HepG2 (cell line): ENCODE data around the gene FBXO4. TPM values are rescaled to one million over a fixed set of nuclear protein-coding genes. Genes with fewer than 3 reads are reported as not detected.

ENCODE experiments used
- AGO1 ChIP-seq: fragments of 200-400 bp; formaldehyde crosslinking; IDR thresholded peaks from 2 replicates; pipeline ENCODE4 v1.6.1; 2017; ENCODE audit warnings: mild to moderate bottlenecking, low read depth, low read length, moderate library complexity; ENCODE audit not compliant: poor library complexity, severe bottlenecking
- AKAP8 ChIP-seq: sonication (generic); formaldehyde crosslinking; IDR thresholded peaks from 2 replicates; pipeline ENCODE4 v1.5.1; 2020; ENCODE audit warnings: mild to moderate bottlenecking, missing genetic modification reagents
- CCAR2 ChIP-seq: fragments of 200-400 bp; formaldehyde crosslinking; optimal IDR thresholded peaks from 2 replicates; pipeline ENCODE3; 2018; ENCODE audit warnings: low read depth, mild to moderate bottlenecking, low read length, moderate library complexity
- DNMT3B ChIP-seq: conservative IDR thresholded peaks from 2 replicates; pipeline ENCODE4 v1.6.1; 2016; ENCODE audit warnings: missing biosample characterization, control low read depth
- FOXK2 ChIP-seq: fragments of 450-650 bp; IDR thresholded peaks from 2 replicates; pipeline ENCODE4 v1.6.1; 2016
- GATAD2A ChIP-seq: IDR thresholded peaks from 2 replicates; pipeline ENCODE4 v1.6.1; 2016
- KLF12 ChIP-seq: sonication (generic); formaldehyde crosslinking; IDR thresholded peaks from 2 replicates; pipeline ENCODE4 v1.4.0; 2020; ENCODE audit warnings: missing genetic modification reagents, borderline replicate concordance
- MTF1 ChIP-seq: sonication (generic); formaldehyde crosslinking; IDR thresholded peaks from 2 replicates; pipeline ENCODE4 v1.5.0; 2020; ENCODE audit warnings: missing genetic modification reagents
- NCOA2 ChIP-seq: sonication (generic); formaldehyde crosslinking; IDR thresholded peaks from 2 replicates; pipeline ENCODE4 v1.8.0; 2022; ENCODE audit warnings: inconsistent platforms
- NFE2L2 ChIP-seq: fragments of 150-350 bp; IDR thresholded peaks from 2 replicates; pipeline ENCODE4 v1.6.1; 2014; ENCODE audit warnings: low read length
- SMAD3 ChIP-seq: sonication (generic); formaldehyde crosslinking; IDR thresholded peaks from 2 replicates; pipeline ENCODE4 v1.4.0; 2020; ENCODE audit warnings: missing genetic modification reagents
- SP140L ChIP-seq: sonication (generic); formaldehyde crosslinking; IDR thresholded peaks from 2 replicates; pipeline ENCODE4 v1.4.0; 2020; ENCODE audit warnings: missing genetic modification reagents, borderline replicate concordance
- ZBTB8A ChIP-seq: sonication (generic); formaldehyde crosslinking; IDR thresholded peaks from 2 replicates; pipeline ENCODE4 v1.4.0; 2020; ENCODE audit warnings: mild to moderate bottlenecking, low read depth, missing genetic modification reagents, borderline replicate concordance
- ZNF451 ChIP-seq: sonication (generic); formaldehyde crosslinking; IDR thresholded peaks from 2 replicates; pipeline ENCODE4 v1.5.0; 2020; ENCODE audit warnings: mild to moderate bottlenecking, missing genetic modification reagents
- ZNF570 ChIP-seq: sonication (generic); formaldehyde crosslinking; IDR thresholded peaks from 2 replicates; pipeline ENCODE4 v1.4.0; 2020; ENCODE audit warnings: mild to moderate bottlenecking, missing genetic modification reagents, borderline replicate concordance
- ZNF773 ChIP-seq: sonication (generic); formaldehyde crosslinking; IDR thresholded peaks from 2 replicates; pipeline ENCODE4 v1.4.0; 2020; ENCODE audit warnings: missing genetic modification reagents, borderline replicate concordance
- polyA plus RNA-seq, 8 experiments: library from polyadenylated mRNA; depleted of rRNA in 3 of 8; stranded (reverse) in 7 of 8; unstranded in 1 of 8; fragments of >200 nt; fragmentation: Illumina TruSeq in 4 of 8; extraction: Trizol in 4 of 8; gene quantifications; 2 replicates each; pipeline versions ENCODE4 v1.2.1 to v1.2.3, GENCODE V29; 2011 to 2016; ENCODE audit warnings: low read depth in 4 of 8, missing spikeins in 1 of 8, mixed read lengths in 1 of 8; ENCODE audit not compliant: insufficient read depth in 1 of 8
- total RNA-seq, 5 experiments: library from RNA; depleted of rRNA; stranded (reverse); fragments of >200 nt; fragmentation: Illumina TruSeq; extraction: Trizol; gene quantifications; 2 replicates each; pipeline ENCODE4 v1.2.3, GENCODE V29; 2016; ENCODE audit warnings: low read depth in 1 of 5
- TF ChIP-seq, protein P1 (sequence below): sonication (generic); formaldehyde crosslinking; IDR thresholded peaks from 2 replicates; pipeline ENCODE4 v1.8.0; 2022; ENCODE audit warnings: mild to moderate bottlenecking, missing genetic modification reagents, moderate library complexity
- TF ChIP-seq, protein P2 (sequence below): sonication (generic); formaldehyde crosslinking; IDR thresholded peaks from 2 replicates; pipeline ENCODE4 v1.5.1; 2020; ENCODE audit warnings: missing genetic modification reagents, mild to moderate bottlenecking, borderline replicate concordance
- TF ChIP-seq, protein P3 (sequence below): sonication (generic); formaldehyde crosslinking; IDR thresholded peaks from 2 replicates; pipeline ENCODE4 v1.9.0; 2021; ENCODE audit warnings: missing genetic modification reagents, borderline replicate concordance
- TF ChIP-seq, protein P4 (sequence below): sonication (generic); formaldehyde crosslinking; IDR thresholded peaks from 2 replicates; pipeline ENCODE4 v1.5.1; 2020; ENCODE audit warnings: mild to moderate bottlenecking, moderate library complexity, missing genetic modification reagents
- TF ChIP-seq, protein P5 (sequence below): sonication (generic); formaldehyde crosslinking; IDR thresholded peaks from 2 replicates; pipeline ENCODE4 v1.4.0; 2020; ENCODE audit warnings: missing genetic modification reagents
- TF ChIP-seq, protein P6 (sequence below): sonication (generic); formaldehyde crosslinking; conservative IDR thresholded peaks from 2 replicates; pipeline ENCODE4 v1.4.0; 2020; ENCODE audit warnings: missing genetic modification reagents

The FBXO4 gene
- total and polyA plus RNA-seq, 2 of the 13 experiments (the other 11 are each of a cell fraction or from before 2014, with no cell fraction given), result 5.2 to 16.4 TPM

DNA sequence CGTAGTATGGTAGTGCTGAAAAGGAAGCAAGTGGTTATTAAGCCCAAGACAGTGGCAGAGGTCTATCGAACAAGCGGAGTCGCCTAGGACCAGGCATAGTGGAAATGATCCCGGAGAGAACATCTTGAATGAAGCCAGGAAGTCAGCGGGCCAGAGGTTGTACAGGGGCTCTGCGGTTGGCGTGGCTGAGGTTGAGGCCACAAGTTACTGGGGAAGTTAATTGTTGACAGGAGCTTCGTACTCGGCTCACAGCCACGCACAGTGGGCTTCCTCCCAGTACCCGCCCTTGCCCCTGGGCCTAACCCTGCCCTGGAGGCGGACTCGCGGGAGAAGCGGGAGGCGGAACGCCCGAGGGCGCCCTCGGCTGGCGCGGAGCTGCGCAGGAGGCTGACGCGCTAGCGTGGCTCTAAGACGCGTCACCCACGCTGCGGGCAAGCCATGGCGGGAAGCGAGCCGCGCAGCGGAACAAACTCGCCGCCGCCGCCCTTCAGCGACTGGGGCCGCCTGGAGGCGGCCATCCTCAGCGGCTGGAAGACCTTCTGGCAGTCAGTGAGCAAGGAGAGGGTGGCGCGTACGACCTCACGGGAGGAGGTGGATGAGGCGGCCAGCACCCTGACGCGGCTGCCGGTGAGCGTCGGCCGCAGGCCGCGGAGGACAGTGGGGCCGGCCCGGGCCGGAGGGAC is at the start of gene FBXO4 (continued):
- TF ChIP-seq ZNF773 (CRISPR knock-in tag) (no peak), CCAR2 (no peak), SMAD3 (CRISPR knock-in tag) (peak; percentile 71; the same call in 1 of the 2 replicates), ZBTB8A (CRISPR knock-in tag) (peak; percentile 69; the same call in 1 of the 2 replicates), GATAD2A (peak; percentile 92), NCOA2 (CRISPR knock-in tag) (peak; percentile 40), NFE2L2 (no peak), AGO1 (no peak), DNMT3B (CRISPR knock-in tag) (no peak), SP140L (CRISPR knock-in tag) (0 out of 2 replicates have a peak, but pooled peaks have one; percentile 20), KLF12 (CRISPR knock-in tag) (peak; percentile 83; the same call in 1 of the 2 replicates), MTF1 (CRISPR knock-in tag) (no peak), AKAP8 (CRISPR knock-in tag) (no peak), FOXK2 (no peak), ZNF451 (CRISPR knock-in tag) (peak; percentile 88; the same call in 1 of the 2 replicates), ZNF570 (no peak)
- TF ChIP-seq, protein P1, sequence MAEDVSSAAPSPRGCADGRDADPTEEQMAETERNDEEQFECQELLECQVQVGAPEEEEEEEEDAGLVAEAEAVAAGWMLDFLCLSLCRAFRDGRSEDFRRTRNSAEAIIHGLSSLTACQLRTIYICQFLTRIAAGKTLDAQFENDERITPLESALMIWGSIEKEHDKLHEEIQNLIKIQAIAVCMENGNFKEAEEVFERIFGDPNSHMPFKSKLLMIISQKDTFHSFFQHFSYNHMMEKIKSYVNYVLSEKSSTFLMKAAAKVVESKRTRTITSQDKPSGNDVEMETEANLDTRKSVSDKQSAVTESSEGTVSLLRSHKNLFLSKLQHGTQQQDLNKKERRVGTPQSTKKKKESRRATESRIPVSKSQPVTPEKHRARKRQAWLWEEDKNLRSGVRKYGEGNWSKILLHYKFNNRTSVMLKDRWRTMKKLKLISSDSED (CRISPR knock-in tag), result no peak
- TF ChIP-seq, protein P2, sequence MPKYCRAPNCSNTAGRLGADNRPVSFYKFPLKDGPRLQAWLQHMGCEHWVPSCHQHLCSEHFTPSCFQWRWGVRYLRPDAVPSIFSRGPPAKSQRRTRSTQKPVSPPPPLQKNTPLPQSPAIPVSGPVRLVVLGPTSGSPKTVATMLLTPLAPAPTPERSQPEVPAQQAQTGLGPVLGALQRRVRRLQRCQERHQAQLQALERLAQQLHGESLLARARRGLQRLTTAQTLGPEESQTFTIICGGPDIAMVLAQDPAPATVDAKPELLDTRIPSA, result peak; percentile 82; the same call in 1 of the 2 replicates
- TF ChIP-seq, protein P3, sequence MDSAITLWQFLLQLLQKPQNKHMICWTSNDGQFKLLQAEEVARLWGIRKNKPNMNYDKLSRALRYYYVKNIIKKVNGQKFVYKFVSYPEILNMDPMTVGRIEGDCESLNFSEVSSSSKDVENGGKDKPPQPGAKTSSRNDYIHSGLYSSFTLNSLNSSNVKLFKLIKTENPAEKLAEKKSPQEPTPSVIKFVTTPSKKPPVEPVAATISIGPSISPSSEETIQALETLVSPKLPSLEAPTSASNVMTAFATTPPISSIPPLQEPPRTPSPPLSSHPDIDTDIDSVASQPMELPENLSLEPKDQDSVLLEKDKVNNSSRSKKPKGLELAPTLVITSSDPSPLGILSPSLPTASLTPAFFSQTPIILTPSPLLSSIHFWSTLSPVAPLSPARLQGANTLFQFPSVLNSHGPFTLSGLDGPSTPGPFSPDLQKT (CRISPR knock-in tag), result no peak
- TF ChIP-seq, protein P4, sequence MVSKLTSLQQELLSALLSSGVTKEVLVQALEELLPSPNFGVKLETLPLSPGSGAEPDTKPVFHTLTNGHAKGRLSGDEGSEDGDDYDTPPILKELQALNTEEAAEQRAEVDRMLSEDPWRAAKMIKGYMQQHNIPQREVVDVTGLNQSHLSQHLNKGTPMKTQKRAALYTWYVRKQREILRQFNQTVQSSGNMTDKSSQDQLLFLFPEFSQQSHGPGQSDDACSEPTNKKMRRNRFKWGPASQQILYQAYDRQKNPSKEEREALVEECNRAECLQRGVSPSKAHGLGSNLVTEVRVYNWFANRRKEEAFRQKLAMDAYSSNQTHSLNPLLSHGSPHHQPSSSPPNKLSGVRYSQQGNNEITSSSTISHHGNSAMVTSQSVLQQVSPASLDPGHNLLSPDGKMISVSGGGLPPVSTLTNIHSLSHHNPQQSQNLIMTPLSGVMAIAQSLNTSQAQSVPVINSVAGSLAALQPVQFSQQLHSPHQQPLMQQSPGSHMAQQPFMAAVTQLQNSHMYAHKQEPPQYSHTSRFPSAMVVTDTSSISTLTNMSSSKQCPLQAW, result peak; percentile 85
- TF ChIP-seq, protein P5, sequence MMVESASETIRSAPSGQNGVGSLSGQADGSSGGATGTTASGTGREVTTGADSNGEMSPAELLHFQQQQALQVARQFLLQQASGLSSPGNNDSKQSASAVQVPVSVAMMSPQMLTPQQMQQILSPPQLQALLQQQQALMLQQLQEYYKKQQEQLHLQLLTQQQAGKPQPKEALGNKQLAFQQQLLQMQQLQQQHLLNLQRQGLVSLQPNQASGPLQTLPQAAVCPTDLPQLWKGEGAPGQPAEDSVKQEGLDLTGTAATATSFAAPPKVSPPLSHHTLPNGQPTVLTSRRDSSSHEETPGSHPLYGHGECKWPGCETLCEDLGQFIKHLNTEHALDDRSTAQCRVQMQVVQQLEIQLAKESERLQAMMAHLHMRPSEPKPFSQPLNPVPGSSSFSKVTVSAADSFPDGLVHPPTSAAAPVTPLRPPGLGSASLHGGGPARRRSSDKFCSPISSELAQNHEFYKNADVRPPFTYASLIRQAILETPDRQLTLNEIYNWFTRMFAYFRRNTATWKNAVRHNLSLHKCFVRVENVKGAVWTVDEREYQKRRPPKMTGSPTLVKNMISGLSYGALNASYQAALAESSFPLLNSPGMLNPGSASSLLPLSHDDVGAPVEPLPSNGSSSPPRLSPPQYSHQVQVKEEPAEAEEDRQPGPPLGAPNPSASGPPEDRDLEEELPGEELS (CRISPR knock-in tag), result peak; percentile 66; the same call in 1 of the 2 replicates
- TF ChIP-seq, protein P6, sequence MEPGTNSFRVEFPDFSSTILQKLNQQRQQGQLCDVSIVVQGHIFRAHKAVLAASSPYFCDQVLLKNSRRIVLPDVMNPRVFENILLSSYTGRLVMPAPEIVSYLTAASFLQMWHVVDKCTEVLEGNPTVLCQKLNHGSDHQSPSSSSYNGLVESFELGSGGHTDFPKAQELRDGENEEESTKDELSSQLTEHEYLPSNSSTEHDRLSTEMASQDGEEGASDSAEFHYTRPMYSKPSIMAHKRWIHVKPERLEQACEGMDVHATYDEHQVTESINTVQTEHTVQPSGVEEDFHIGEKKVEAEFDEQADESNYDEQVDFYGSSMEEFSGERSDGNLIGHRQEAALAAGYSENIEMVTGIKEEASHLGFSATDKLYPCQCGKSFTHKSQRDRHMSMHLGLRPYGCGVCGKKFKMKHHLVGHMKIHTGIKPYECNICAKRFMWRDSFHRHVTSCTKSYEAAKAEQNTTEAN (CRISPR knock-in tag), result peak; percentile 55; the same call in 1 of the 2 replicates
